ENCODE data around the gene NACC2.

The NACC2 gene

DNA sequence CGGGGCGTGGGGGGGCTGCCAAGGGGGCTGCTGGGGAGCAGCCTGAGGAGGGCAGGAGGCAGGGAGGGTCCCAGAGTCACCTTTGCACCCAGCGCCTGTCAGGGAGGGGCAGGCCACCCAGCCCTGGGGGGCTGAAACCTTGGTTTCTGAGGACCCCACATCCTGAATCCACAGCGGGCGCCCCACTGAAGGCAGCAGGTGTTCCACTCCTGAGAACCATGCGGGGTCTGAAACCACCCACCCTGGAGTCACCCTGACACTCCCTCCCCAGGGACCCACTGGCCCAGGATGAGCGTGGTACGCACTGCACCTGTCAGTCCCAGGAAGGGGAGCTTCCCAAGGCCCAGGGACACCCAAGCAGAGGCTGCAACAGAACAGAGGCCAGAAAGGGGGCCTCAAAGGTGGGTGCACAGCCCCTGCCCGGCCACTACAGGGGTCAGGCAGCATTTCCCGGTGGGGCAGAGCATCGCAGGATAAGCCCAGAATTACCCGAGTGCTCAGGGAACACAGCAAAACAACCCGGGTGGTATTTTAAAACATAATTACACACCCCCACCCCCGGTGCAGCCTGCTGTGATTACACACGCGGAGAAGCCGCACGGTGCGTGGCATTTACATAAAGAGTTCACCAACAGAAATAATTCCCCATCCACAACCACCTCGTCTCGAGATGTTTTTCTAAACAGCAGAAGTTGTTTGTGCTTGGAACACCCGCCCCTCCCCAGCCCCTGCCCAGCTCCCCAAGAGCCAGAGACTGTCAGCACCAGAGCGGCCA, 76.6 kb downstream of the NACC2 start:
- no peak for DNase-seq (ENCODE audit: low read depth)
- no peak overlapping the region for H3K4me3 ChIP-seq (ENCODE audit: low read length)
- TF ChIP-seq, protein P1, sequence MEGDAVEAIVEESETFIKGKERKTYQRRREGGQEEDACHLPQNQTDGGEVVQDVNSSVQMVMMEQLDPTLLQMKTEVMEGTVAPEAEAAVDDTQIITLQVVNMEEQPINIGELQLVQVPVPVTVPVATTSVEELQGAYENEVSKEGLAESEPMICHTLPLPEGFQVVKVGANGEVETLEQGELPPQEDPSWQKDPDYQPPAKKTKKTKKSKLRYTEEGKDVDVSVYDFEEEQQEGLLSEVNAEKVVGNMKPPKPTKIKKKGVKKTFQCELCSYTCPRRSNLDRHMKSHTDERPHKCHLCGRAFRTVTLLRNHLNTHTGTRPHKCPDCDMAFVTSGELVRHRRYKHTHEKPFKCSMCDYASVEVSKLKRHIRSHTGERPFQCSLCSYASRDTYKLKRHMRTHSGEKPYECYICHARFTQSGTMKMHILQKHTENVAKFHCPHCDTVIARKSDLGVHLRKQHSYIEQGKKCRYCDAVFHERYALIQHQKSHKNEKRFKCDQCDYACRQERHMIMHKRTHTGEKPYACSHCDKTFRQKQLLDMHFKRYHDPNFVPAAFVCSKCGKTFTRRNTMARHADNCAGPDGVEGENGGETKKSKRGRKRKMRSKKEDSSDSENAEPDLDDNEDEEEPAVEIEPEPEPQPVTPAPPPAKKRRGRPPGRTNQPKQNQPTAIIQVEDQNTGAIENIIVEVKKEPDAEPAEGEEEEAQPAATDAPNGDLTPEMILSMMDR (conservative IDR thresholded peaks at IDR 0.05; ENCODE audit: low read length) = no peak

DNA sequence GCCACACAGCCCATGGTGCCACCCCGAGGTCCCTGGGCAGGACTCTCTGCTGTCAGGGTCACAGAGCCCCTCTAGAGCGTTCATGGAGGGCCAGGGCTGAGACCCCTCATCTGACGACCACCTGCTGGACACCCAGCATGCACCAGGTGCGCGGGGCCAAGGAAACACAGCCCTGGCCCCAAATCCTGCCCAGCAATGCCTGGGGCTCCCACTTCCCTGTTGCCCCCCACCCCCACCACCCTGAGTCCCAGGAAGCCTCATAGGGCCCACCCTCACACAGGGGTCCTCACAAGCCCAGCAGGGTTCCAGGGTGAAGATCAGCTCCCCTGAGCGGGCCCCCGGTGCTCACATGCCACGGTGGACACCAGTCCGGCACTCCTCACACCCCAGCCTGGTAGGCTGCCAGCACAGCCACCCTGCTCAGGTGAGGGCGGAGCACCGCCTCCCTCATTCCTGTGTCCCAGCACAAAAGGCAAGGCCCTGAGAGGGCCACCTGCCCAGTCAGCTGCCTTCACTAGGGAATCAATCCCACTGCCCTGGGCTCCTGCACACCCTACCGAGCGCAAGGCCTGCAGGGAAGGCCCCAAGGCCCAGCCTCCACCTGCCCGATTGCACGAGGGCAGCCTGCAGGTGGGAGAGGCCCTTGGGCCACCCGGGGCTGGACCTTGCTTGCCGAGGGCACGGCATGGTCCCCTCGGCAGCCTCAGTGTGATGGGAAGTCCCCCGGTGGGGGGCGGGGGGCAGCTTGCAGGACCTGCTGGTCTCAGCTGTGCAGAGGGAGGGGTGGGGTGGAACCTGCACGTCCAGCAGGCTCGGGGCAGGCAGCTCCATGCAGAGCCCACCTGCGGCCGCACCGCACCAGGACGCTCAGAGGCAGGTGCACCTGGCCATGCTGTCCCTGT, 77.5 kb downstream of the NACC2 start:
- H3K4me3 ChIP-seq (ENCODE audit: low read length) = no peak overlapping the region
- DNase-seq (ENCODE audit: low read depth) = no peak
- TF ChIP-seq, protein P1 (conservative IDR thresholded peaks at IDR 0.05; ENCODE audit: low read length) = no peak

DNA sequence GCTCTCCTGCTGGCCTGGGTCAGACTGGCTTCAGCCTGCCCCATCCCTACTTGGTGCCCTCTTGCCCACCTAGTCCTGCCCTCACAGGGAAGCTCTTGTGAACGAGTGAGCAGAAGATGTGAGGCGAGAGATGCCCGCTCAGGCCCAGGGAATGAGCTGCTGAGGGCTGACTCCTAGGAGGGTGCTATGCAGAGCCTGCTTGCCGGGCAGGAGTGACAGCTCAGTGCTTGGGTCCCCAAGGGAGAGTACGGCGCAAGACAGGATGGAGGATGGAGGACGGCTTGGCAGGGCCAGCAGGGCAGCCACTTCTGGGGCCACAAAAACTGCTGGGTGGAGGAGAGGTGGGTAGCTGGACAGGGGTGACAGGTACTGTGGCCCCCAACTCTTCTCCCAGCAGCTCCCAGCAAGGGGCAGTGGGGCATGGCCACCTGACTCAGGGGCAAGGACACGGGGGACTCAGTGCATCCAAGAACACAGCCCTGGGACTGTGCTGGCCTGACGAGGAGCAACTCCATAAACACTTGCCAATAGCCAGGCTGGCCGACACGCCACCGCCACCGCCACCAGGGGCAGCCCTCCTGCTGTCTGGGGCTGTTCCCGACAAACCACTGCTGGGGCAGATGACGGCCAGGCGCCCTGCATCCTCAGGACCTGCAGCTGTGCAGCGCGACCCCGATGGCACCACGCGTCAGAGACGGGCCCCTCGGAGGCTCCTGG, 78.4 kb downstream of the NACC2 start:
- no peak for DNase-seq (ENCODE audit: low read depth)
- TF ChIP-seq, protein P1 (conservative IDR thresholded peaks at IDR 0.05; ENCODE audit: low read length) = no peak

DNA sequence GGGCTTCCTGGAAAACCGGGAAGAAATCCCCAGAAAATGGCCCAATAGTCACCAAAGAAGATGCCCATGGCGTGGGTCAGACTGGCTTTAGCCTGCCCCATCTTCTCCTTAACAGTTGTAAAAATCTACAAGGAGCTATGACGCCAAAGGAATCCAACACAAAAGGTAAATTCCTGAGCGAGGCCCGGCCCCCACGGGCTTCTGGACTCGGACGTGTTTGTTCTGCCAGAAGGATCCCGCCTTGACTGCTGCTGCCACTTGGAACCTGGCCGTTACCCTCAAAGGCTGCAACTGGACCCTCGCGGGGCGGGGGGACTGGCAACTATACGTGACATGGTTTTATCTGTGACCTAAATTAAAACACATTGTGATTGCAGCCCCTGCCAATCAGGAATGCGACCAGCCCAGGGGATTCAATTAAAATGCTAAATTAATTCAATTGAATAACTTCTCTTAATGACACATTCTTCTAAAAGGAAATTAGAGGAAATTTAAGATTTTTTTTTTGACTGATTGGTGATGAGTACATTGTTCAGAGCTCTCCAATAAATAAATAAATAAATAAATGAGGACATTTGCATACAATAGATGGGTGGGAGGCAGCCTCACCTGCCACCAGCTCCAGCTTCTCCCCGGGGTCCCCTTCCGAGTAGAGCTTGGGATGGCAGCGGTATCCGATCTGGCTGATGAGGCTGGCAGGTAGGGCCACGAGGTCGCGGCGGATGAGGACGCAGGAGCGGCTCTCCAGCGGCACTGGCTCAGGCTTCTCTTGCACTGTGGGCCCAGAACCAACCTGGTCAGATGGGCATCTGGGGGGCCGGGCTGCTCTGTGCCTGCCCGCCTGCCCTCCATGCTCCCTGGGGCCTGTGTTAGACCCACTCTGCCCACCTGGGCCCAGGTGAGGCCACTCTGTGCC, 79.2 kb downstream of the NACC2 start:
- TF ChIP-seq, protein P1 (conservative IDR thresholded peaks at IDR 0.05; ENCODE audit: low read length) = no peak
- no peak for DNase-seq (ENCODE audit: low read depth)
- no peak overlapping the region for H3K4me3 ChIP-seq (ENCODE audit: low read length)

More for the DNA sequence above, 78.4 kb downstream of the NACC2 start:
- no peak overlapping the region for H3K4me3 ChIP-seq (ENCODE audit: low read length)

DNA sequence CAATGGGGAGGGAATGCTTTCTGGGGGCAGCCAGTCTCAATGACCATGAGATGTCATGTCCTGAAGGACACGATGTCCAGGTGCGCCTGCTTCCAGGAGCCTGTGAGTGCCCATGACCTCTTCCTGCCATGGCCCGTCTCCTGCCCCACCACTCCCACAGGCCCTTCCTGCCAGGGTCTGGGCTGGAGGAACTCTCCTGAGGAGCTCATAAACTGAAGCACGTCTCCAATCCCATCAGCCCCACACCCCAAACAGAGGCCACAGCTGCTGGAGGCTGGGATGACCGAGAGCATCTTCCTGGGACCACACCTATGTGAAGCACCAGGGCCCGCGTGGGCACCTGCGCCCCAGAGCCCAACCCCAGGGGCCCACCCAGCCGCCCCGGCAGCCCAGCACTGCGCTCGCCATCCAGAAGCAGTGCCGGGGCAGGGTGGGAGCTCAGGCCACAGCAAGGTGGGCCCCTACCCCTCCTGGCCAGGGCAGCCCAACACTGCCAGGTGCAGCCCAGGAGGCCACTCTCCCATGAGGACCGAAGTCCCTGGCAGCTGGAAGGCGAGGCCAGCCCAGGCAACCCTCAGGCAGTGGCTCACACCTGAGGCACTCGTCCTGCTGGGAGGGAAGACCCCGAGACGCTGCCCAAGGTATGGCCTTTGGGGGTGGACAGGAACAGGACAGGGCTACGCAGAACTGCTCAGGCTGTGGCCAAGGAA, 80.0 kb downstream of the NACC2 start:
- DNase-seq (ENCODE audit: low read depth) = no peak
- no peak overlapping the region for H3K4me3 ChIP-seq (ENCODE audit: low read length)
- TF ChIP-seq, protein P1 (conservative IDR thresholded peaks at IDR 0.05; ENCODE audit: low read length) = no peak

All from AG10803 (cell line).